NT2/D1 (cell line): ENCODE data around the gene ACRBP.
"Not testable (repeated sequence)": the region's sequence is repeated elsewhere in the genome, so short reads cannot be mapped to it uniquely, and the experiment has no call there.

Source experiments
- YY1 ChIP-seq: IDR thresholded peaks from 2 replicates; pipeline ENCODE4 v1.6.1; 2011; ENCODE audit not compliant: insufficient read length, insufficient read depth
- ZNF274 ChIP-seq: IDR thresholded peaks from 2 replicates; pipeline ENCODE4 v1.6.1; 2011; ENCODE audit warnings: mild to moderate bottlenecking, low read depth, low read length

GRCh38 chr12:6595673-6596072 is 51.6 kb downstream of the ACRBP start:
- TF ChIP-seq YY1, ZNF274: not testable (repeated sequence)
